COLO668 (cell line): ENCODE results near the gene TAF5.
A peak's percentile ranks its signal among the peaks of the same experiment; 100 is the strongest.
"Not testable (repeated sequence)": the region's sequence is repeated elsewhere in the genome, so short reads cannot be mapped to it uniquely, and the experiment has no call there.

Experiments
- DNase-seq: peaks from one replicate; lab custom pipeline; 2025; ENCODE audit not compliant: unreplicated experiment; lab: John Stamatoyannopoulos, UW

The TAF5 gene

DNA sequence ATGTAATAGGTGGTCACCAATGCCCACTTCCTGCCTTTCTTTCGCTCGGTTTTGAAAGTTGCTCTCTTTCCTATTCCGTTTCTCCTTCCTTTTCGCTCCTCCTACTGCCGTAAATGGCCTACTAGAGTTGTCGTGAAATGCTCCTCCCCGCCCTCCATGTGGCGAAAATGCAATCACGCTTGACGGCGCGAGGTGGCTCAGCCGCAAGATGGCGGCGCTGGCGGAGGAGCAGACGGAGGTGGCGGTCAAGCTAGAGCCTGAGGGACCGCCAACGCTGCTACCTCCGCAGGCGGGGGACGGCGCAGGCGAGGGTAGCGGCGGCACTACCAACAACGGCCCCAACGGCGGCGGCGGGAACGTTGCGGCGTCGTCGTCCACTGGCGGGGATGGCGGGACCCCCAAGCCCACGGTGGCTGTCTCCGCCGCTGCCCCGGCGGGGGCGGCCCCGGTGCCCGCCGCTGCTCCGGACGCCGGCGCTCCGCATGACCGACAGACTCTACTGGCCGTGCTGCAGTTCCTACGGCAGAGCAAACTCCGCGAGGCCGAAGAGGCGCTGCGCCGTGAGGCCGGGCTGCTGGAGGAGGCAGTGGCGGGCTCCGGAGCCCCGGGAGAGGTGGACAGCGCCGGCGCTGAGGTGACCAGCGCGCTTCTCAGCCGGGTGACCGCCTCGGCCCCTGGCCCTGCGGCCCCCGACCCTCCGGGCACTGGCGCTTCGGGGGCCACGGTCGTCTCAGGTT lies at the start of gene TAF5:
TSS of gene TAF5 (plus strand) at position 195 of the 737 bp plus-strand sequence. CDS start at position 209, 14 bp downstream.
- DNase-seq = peak; percentile 87

GRCh38 chr10:103327906-103328305 lies 39.9 kb upstream of the TAF5 start:
- no peak for DNase-seq

- DNase-seq = no peak
Observed at GRCh38 chr10:103333934-103334520, 33.7 kb upstream of the TAF5 start.

DNA sequence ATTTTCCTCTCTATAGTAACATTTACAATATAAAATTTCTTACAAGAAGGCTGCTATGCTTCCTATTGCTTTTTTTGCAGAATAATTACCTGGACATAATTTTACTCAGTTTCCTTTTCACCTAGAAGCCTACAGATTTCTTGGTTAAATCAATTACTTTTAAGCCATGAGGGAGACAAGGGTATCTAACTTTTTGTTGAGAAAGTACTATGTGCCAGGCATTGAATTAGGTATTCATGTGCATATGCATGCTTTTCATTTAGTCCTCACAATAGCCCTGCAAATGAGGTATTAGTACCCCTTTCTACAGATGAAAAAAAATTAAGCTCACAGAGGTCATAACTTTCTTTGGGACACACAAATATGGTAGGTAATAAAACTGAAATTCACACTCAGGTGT lies 33.2 kb upstream of the TAF5 start:
- DNase-seq = no peak

GRCh38 chr10:103336370-103336769 lies 31.4 kb upstream of the TAF5 start:
- no peak for DNase-seq

DNA sequence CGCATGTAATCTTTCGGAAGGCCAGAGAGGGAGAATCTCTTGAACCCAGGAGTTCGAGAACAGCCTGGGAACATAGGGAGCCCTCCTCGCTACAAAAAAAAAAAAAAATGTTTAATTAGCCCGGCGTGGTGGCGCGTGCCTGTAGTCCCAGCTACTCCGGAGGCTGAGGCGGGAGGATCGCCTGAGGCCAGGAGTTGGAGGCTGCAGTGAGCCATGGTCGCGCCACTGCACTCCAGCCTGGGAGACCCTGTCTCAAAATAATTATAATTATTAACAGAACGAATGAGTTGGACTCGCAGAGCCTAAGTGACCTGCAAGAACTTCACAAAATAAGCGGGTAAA lies 17.6 kb upstream of the TAF5 start:
- DNase-seq = no peak

GRCh38 chr10:103350517-103351260 lies 17.1 kb upstream of the TAF5 start, which contains the start of gene PCGF6:
Gene PCGF6, minus strand, starts transcription at chr10:103351140. Its CDS starts 74 bp downstream, at chr10:103351066.
- DNase-seq = peak; percentile 85

DNA sequence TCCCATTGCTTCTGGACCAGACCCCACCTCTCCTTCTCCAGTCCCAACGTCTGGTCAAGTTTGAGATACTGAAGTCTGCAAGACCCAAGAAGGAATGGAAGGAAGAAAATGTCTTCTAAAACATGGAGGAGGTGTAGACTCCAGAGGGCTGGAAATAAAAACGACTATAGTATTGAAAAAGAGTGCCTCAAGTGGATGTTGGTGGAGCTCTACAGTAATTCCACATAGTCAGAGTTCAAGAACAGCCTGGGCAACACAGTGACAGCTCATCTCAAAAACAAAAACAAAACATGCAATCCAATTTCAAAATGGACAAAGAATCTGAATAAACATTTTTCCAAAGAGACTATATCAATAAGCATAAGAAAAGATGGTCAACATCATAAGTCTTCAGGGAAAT lies 14.5 kb upstream of the TAF5 start:
- DNase-seq = no peak

DNA sequence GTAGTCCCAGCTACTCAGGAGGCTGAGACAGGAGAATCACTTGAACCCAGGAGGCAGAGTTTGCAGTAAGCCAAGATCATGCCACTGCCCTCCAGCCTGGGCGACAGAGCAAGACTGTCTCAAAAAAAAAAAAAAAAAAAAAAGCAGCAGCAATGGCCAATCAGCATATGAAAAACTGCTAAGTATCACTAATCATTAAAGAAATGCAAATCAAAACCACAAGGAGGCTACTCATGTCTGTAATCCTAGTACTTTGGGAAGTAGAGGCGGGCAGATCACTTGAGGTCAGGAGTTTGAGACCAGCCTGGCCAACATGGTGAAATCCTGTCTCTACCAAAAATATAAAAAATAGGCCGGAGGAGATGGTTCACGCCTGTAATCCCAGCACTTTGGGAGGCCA lies 13.2 kb upstream of the TAF5 start:
- not testable (repeated sequence) for DNase-seq

- DNase-seq = no peak
Observed at GRCh38 chr10:103355906-103356599, 11.7 kb upstream of the TAF5 start.

DNA sequence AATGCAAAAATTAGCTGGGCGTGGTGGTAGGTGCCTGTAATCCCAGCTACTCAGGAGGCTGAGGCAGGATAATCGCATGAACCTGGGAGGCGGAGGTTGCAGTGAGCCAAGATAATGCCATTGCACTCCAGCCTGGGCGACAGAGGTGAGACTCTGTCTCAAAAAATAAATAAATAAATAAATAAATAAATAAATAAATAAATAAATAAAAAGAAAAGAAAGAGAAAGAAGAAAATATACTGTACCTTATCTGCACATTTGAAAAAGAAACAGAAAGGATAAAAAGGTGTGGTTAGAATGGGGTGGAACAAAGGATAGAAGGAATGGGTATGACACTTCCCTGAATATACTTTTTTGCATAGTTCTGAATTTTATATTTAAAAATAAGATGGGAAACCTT lies 8.3 kb upstream of the TAF5 start:
- not testable (repeated sequence) for DNase-seq

- not testable (repeated sequence) for DNase-seq
Observed at GRCh38 chr10:103360791-103361190, 7.0 kb upstream of the TAF5 start.

DNA sequence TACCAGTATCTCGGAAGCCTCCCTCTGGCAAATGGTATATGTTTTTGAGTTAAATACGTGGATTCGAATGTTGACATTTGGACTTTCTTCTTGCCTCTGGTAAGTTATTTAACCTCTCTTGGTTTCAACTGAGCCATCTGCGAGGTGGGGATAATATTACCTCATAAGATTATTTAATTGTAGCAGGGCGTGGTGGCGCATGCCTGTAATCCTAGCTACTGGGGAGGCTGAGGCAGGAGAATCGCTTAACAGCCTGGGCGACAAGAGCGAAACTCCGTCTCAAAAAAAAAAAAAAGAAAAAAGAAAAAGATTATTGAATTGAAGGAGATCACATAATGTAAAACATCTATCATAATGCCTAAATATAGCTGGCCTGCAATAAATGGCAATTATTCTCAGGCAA lies 396 bp upstream of the TAF5 start:
- DNase-seq = no peak

DNA sequence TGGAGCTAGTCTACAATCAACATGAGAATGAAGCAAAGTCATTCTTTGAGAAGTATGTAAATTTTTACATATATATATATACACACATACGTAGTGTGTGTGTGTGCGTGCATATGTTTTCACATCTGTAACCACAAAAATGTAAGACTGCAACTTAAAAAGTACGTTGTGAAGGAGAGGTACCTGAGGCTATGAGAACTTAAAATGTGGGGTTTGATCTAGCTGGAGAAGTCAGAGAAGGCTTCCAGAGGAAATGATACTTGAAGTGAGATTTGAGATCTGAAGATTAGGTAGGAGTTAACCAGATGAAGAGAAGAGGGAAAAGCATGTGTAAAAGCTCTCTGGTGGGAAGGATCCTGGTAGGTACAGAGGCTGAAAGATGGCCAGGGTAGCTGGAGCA lies 5.8 kb downstream of the TAF5 start:
- DNase-seq = no peak

DNA sequence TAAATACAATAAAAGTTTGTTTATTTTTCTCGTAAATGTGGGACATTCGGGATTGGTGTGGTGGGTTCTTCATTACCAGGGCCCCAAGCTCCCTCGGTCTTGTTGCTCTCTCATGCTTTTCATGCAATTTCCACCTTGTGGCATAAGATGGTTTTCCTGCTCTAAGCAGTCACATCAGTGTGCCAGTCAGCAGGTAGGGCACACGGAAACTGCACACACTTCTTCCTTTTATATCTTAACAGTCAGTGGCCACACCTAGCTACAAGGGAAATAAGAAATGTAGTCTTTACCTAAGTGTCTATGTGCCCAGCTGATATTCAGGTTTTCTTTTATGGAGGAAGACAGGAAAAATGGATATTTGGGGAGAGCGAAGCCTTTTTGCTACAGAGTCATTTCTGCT lies 6.5 kb downstream of the TAF5 start:
- no peak for DNase-seq

- no peak for DNase-seq
Observed at GRCh38 chr10:103382769-103383168, 15.0 kb downstream of the TAF5 start.

- DNase-seq = no peak
Observed at GRCh38 chr10:103394180-103394579, 26.4 kb downstream of the TAF5 start.

DNA sequence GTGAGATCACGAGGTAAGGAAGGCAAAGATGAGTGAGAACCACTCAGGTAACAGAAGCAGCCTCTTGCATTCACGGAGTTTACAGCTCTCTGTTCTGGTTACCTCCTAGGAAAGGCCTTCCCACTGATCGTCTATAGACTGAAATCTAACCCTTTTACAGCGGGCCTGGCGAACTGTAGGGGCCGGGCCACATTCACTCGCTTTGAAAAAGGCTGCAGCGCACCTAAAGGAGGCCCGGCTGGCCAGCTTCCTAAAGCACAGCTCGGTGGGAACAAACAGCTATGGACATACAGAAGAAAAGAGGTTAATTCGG lies 27.9 kb downstream of the TAF5 start:
- DNase-seq = peak; percentile 13

- DNase-seq = peak; percentile 93
Observed at GRCh38 chr10:103396067-103396788, 28.5 kb downstream of the TAF5 start, which contains the start of the genes ATP5MK and PDCD11. Gene ATP5MK, minus strand, starts transcription at chr10:103396475. Its CDS starts 4,018 bp downstream, at chr10:103392457. Gene PDCD11, plus strand, starts transcription at chr10:103396626. Its CDS starts 1,801 bp downstream, at chr10:103398427.

GRCh38 chr10:103396789-103397087 lies 29.0 kb downstream of the TAF5 start:
- no peak for DNase-seq
